ENCODE data around the gene DNPEP. TPM values are rescaled to one million over a fixed set of nuclear protein-coding genes. Genes with fewer than 3 reads are reported as not detected.

The DNPEP gene
- total RNA-seq, 4 donors from 2014 or later, result 45.0 to 98.5 (median 54.1) TPM

- no peak for TF ChIP-seq CTCF (IDR thresholded peaks at IDR 0.05; ENCODE audit: low read depth)
Measured at GRCh38 chr2:219419012-219419324, 31.3 kb upstream of the DNPEP start.

GRCh38 chr2:219418155-219419011, 30.7 kb upstream of the DNPEP start, which contains the start of gene DES:
Gene DES (plus strand): TSS chr2:219418377. CDS start chr2:219418463, 86 bp downstream.
- TF ChIP-seq CTCF (IDR thresholded peaks at IDR 0.05; ENCODE audit: low read depth), result no peak

- TF ChIP-seq CTCF (IDR thresholded peaks at IDR 0.05; ENCODE audit: low read depth), result no peak
Measured at GRCh38 chr2:219417374-219417773, 29.7 kb upstream of the DNPEP start.

- no peak for TF ChIP-seq CTCF (IDR thresholded peaks at IDR 0.05; ENCODE audit: low read depth)
Measured at GRCh38 chr2:219416938-219417337, 29.2 kb upstream of the DNPEP start.

- no peak for TF ChIP-seq CTCF (IDR thresholded peaks at IDR 0.05; ENCODE audit: low read depth)
Measured at GRCh38 chr2:219416235-219416602, 28.5 kb upstream of the DNPEP start.

GRCh38 chr2:219415580-219416234, 28.0 kb upstream of the DNPEP start:
- no peak for TF ChIP-seq CTCF (IDR thresholded peaks at IDR 0.05; ENCODE audit: low read depth)

- no peak for TF ChIP-seq CTCF (IDR thresholded peaks at IDR 0.05; ENCODE audit: low read depth)
Measured at GRCh38 chr2:219414857-219415256, 27.1 kb upstream of the DNPEP start.
